ENCODE results near the gene ROR2.

DNA sequence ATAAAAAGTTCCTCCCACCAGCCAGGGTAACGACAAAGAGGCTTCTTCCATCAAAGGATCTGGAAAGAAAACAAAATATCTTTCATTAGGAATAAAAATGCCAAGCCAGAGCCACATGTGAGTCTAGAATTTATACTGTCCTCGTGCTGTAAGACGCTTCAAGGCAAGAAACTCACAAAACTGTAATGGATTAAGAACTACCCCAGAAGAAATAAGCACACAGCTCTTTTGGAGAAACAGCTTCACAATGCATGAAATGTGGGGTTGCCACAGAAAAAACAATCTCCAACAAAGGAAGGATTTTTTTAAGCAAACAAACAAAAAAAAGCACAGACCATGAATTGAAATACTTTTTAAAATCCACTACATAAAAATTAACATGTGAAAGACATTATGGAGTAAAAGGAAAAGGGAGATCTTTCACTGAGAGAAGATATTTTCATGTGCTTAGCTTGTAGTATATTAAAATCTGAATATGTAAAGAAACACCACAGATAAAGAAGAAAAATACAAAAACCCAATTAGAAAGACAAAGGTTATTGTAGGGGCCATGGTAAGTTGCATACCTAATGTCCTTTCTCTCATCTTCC is 385.9 kb downstream of the ROR2 start:
- TF ChIP-seq, protein P1, sequence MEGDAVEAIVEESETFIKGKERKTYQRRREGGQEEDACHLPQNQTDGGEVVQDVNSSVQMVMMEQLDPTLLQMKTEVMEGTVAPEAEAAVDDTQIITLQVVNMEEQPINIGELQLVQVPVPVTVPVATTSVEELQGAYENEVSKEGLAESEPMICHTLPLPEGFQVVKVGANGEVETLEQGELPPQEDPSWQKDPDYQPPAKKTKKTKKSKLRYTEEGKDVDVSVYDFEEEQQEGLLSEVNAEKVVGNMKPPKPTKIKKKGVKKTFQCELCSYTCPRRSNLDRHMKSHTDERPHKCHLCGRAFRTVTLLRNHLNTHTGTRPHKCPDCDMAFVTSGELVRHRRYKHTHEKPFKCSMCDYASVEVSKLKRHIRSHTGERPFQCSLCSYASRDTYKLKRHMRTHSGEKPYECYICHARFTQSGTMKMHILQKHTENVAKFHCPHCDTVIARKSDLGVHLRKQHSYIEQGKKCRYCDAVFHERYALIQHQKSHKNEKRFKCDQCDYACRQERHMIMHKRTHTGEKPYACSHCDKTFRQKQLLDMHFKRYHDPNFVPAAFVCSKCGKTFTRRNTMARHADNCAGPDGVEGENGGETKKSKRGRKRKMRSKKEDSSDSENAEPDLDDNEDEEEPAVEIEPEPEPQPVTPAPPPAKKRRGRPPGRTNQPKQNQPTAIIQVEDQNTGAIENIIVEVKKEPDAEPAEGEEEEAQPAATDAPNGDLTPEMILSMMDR (IDR thresholded peaks at IDR 0.05), result no peak
- no peak for TF ChIP-seq ZFX (IDR thresholded peaks at IDR 0.05; ENCODE audit: borderline replicate concordance)

Data from 22Rv1 (cell line).